ENCODE measurements around the gene ATP6V0B. TPM values are rescaled to one million over a fixed set of nuclear protein-coding genes. Genes with fewer than 3 reads are reported as not detected.
A peak's percentile ranks its signal among the peaks of the same experiment; 100 is the strongest.

Gene ATP6V0B
- total RNA-seq, 1 experiment from 2014 or later, result 241 TPM

GRCh38 chr1:43935711-43936427 is 38.9 kb upstream of the ATP6V0B start:
- Histone ChIP-seq H3K36me3 (ENCODE audit: low read depth, low read length) (no peaks in the 10 kb centered on the region; the same call in 1 of the 2 replicates), H3K27me3 (ENCODE audit: low read length) (no peaks in the 10 kb centered on the region), H4K20me1 (ENCODE audit: low read length) (no peaks in the 10 kb centered on the region), H3K9me2 (replicated peaks; ENCODE audit: low read length) (no peaks in the 10 kb centered on the region), H3K4me3 (ENCODE audit: low read length) (peak overlapping the region; percentile 60), H3K4me2 (ENCODE audit: low read length) (peak overlapping the region; percentile 82), H3K4me1 (ENCODE audit: insufficient read depth, low read length) (peaks cover 43% of the 10 kb centered on the region), H3K9me3 (ENCODE audit: low read length) (no peaks in the 10 kb centered on the region), H2AFZ (ENCODE audit: low read length) (no peak overlapping the region), H3F3A (ENCODE audit: low read length, unreplicated experiment) (no peaks in the 10 kb centered on the region), H3K79me2 (ENCODE audit: low read length) (peaks cover 6% of the 10 kb centered on the region; the same call in 1 of the 2 replicates), H3K9ac (ENCODE audit: low read length) (no peak overlapping the region), H3K27ac (ENCODE audit: low read length) (no peak overlapping the region)
- CTCF ChIA-PET, result interaction anchor here (0.6 to 3.9 kb wide), 6 partner anchors 10 to 270 kb away, joined by 3 to 83 read pairs (median 4); partner anchors contain the start of gene ST3GAL3
- DNase-seq, result peak; percentile 27
- no TSS peak for BruUV-seq (replicated peaks)
- TF ChIP-seq EZH2phosphoT487 (IDR thresholded peaks at IDR 0.05; ENCODE audit: borderline replicate concordance, low read length) (no peak), EZH2 (IDR thresholded peaks at IDR 0.05; ENCODE audit: low read length, unreplicated experiment) (no peak), CTCF (conservative IDR thresholded peaks at IDR 0.05; ENCODE audit: low read depth, low read length) (no peak)
- intact Hi-C loops (cut with micrococcal nuclease), result loop anchor here (2.0 kb wide), 1 partner anchor 407 kb away; no protein-coding TSS in a partner anchor
- POLR2A ChIA-PET (ENCODE audit: unreplicated experiment), result interaction anchor here (0.5 kb wide), 1 partner anchor 12 kb away, joined by 3 read pairs; no protein-coding TSS in a partner anchor
- no peak for ATAC-seq

- CTCF ChIA-PET, result interaction anchor here (0.6 to 2.5 kb wide), 3 partner anchors 9 to 271 kb away, joined by 3 to 9 read pairs (median 4); partner anchors contain the start of gene ATP6V0B
- Histone ChIP-seq H3K4me3 (ENCODE audit: low read length) (peak overlapping the region; percentile 64), H3K9me3 (ENCODE audit: low read length) (no peaks in the 10 kb centered on the region), H3K4me2 (ENCODE audit: low read length) (peak overlapping the region; percentile 83), H2AFZ (ENCODE audit: low read length) (peak overlapping the region; percentile 62), H3K36me3 (ENCODE audit: low read depth, low read length) (no peaks in the 10 kb centered on the region; the same call in 1 of the 2 replicates), H3F3A (ENCODE audit: low read length, unreplicated experiment) (no peaks in the 10 kb centered on the region), H3K9me2 (replicated peaks; ENCODE audit: low read length) (no peaks in the 10 kb centered on the region), H4K20me1 (ENCODE audit: low read length) (no peaks in the 10 kb centered on the region), H3K27ac (ENCODE audit: low read length) (0 out of 2 replicates have a peak overlapping the region, but pooled peaks have one; percentile 9), H3K79me2 (ENCODE audit: low read length) (peaks cover 6% of the 10 kb centered on the region; the same call in 1 of the 2 replicates), H3K4me1 (ENCODE audit: insufficient read depth, low read length) (peaks cover 43% of the 10 kb centered on the region), H3K9ac (ENCODE audit: low read length) (no peak overlapping the region), H3K27me3 (ENCODE audit: low read length) (no peaks in the 10 kb centered on the region)
- TF ChIP-seq EZH2 (IDR thresholded peaks at IDR 0.05; ENCODE audit: low read length, unreplicated experiment) (no peak), CTCF (conservative IDR thresholded peaks at IDR 0.05; ENCODE audit: low read depth, low read length) (peak; percentile 39; the same call in 1 of the 2 replicates), EZH2phosphoT487 (IDR thresholded peaks at IDR 0.05; ENCODE audit: borderline replicate concordance, low read length) (no peak)
- intact Hi-C loops (cut with micrococcal nuclease), result no loop called here
- ATAC-seq, result peak; percentile 9
- DNase-seq, result peak; percentile 32
- POLR2A ChIA-PET (ENCODE audit: unreplicated experiment), result no interaction called here
- BruUV-seq (replicated peaks), result no TSS peak
Observed at GRCh38 chr1:43936431-43937151, 38.2 kb upstream of the ATP6V0B start.
